ENCODE measurements around the gene CCL20. TPM values are rescaled to one million over a fixed set of nuclear protein-coding genes. Genes with fewer than 3 reads are reported as not detected.

CCL20 gene
- total RNA-seq, 1 donor from 2014 or later, result 1.0 TPM

- Histone ChIP-seq H3K27me3 (ENCODE audit: control insufficient read depth, insufficient read depth, low read length) (no peaks in the 10 kb centered on the region), H3K4me3 (ENCODE audit: low read depth, low read length) (no peak overlapping the region), H3K36me3 (ENCODE audit: control insufficient read depth, insufficient read depth, low read length) (no peaks in the 10 kb centered on the region)
- no peak for TF ChIP-seq CTCF (IDR thresholded peaks at IDR 0.05; ENCODE audit: insufficient read depth, low read length, poor library complexity, severe bottlenecking)
- no peak for DNase-seq (ENCODE audit: low read depth)
Observed at GRCh38 chr2:227864161-227864756, 50.6 kb downstream of the CCL20 start.

DNA sequence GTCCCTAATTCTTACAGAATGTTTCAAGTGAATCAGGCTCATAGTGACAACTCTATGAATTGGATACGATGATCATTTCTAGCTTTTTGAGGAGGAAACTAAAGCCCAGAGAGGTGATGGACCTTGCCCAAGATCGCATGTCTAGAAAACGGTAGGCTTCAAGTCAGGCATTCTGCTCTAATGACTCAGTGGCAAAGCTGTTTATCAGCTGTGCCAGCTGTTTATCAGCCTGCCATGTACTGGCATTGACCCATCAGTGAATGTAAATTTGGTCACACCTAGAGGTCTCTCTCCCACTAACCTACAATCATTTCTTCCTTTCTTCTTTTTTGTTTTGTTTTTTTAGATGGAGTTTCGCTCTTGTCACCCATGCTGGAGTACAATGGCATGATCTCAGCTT lies 51.6 kb downstream of the CCL20 start:
- H3K27me3 ChIP-seq (ENCODE audit: control insufficient read depth, insufficient read depth, low read length), result no peaks in the 10 kb centered on the region
- no peak for DNase-seq (ENCODE audit: low read depth)
- H3K4me3 ChIP-seq (ENCODE audit: low read depth, low read length), result no peak overlapping the region
- TF ChIP-seq CTCF (IDR thresholded peaks at IDR 0.05; ENCODE audit: insufficient read depth, low read length, poor library complexity, severe bottlenecking), result no peak
- no peaks in the 10 kb centered on the region for H3K36me3 ChIP-seq (ENCODE audit: control insufficient read depth, insufficient read depth, low read length)

Other genes starting within 250 kb of the CCL20 start
- gene SCYGR2, start 214.9 kb upstream of the CCL20 start, total RNA-seq, result not detected in 2 replicates
- not detected in 2 replicates for gene SCYGR3, start 199.0 kb upstream of the CCL20 start, total RNA-seq
- not detected in 2 replicates for gene SCYGR4, start 196.3 kb upstream of the CCL20 start, total RNA-seq
- not detected in 2 replicates for gene SCYGR5, start 147.0 kb upstream of the CCL20 start, total RNA-seq
- 0.07 and 0.25 TPM in 2 replicates for gene SLC19A3, start 95.8 kb upstream of the CCL20 start, total RNA-seq
- gene SCYGR6, start 89.1 kb upstream of the CCL20 start, total RNA-seq, result not detected in 2 replicates
- not detected in 2 replicates for gene SCYGR7, start 85.5 kb upstream of the CCL20 start, total RNA-seq
- gene SCYGR8, start 67.9 kb upstream of the CCL20 start, total RNA-seq, result not detected in 2 replicates
- not detected in 2 replicates for gene DAW1, start 57.8 kb downstream of the CCL20 start, total RNA-seq